Left ventricle myocardium inferior (tissue), 1 donor: ENCODE results near the gene ADAMTSL1. TPM values are rescaled to one million over a fixed set of nuclear protein-coding genes. Genes with fewer than 3 reads are reported as not detected.

Source experiments
- DNase-seq: peaks from one replicate; pipeline ENCODE4 v3.0.0-alpha.2; 2020
- H3K27ac ChIP-seq: fragments of 200-600 bp; replicated peaks from 2 replicates; pipeline ENCODE4 v1.8.0; 2021
- H3K27me3 ChIP-seq: fragments of 200-600 bp; 2 replicates; pipeline ENCODE4 v1.8.0; 2021; ENCODE audit warnings: low read depth
- H3K36me3 ChIP-seq: fragments of 200-600 bp; 2 replicates; pipeline ENCODE4 v1.8.0; 2021
- H3K4me1 ChIP-seq: fragments of 200-600 bp; 2 replicates; pipeline ENCODE4 v1.8.0; 2021
- H3K4me3 ChIP-seq: fragments of 200-600 bp; 2 replicates; pipeline ENCODE4 v1.8.0; 2021; ENCODE audit warnings: mild to moderate bottlenecking, moderate library complexity
- H3K9me3 ChIP-seq: fragments of 200-600 bp; replicated peaks from 2 replicates; pipeline ENCODE4 v1.8.0; 2021
- intact Hi-C: fragments of 100-400 bp; cut with micrococcal nuclease; formaldehyde crosslinking; loops from one replicate; pipeline ENCODE4 v1.11.0; 2022
- total RNA-seq: library from RNA; stranded (reverse); fragmentation: NEBNext Ultra II Directional; extraction: Animal tissue kit (Norgen Biotek cat#: 25700); gene quantifications from one replicate; pipeline ENCODE4 v1.2.1, GENCODE V29; 2021
- TF ChIP-seq, protein P1 (sequence below): fragments of 200-600 bp; IDR thresholded peaks from 2 replicates; pipeline ENCODE4 v1.8.0; 2021; ENCODE audit warnings: antibody characterized with exemption, mild to moderate bottlenecking, borderline replicate concordance
- donor health status: DM: no; HTN: yes; CAD: no; lungs with severe emphysema.

ADAMTSL1 gene
- total RNA-seq, 1 donor from 2014 or later: 1.7 TPM

DNA sequence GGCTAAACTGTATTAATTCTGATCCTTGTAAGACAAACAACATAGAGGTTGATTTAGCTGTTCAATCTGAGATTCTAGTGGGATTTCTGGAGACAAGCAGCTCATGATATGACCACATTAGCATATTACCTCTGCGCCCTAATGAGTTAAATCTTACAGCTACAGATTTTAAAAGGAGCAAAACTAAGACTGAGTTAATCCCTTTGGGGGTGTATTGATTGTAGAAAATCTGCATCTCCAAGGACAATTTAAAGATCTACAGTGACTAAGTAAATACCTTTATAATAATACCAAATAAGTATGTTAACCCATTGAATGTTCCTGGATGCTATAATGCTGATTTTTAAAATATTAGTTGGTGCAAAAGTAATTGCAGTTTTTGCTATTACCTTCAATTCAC, 33.2 kb downstream of the ADAMTSL1 start:
- intact Hi-C loops: no loop called here
- H3K27ac ChIP-seq: no peak overlapping the region
- no peaks in the 10 kb centered on the region for H3K36me3 ChIP-seq
- DNase-seq: no peak
- no peaks in the 10 kb centered on the region for H3K4me1 ChIP-seq
- H3K4me3 ChIP-seq: no peak overlapping the region
- H3K27me3 ChIP-seq: no peaks in the 10 kb centered on the region
- TF ChIP-seq, protein P1, sequence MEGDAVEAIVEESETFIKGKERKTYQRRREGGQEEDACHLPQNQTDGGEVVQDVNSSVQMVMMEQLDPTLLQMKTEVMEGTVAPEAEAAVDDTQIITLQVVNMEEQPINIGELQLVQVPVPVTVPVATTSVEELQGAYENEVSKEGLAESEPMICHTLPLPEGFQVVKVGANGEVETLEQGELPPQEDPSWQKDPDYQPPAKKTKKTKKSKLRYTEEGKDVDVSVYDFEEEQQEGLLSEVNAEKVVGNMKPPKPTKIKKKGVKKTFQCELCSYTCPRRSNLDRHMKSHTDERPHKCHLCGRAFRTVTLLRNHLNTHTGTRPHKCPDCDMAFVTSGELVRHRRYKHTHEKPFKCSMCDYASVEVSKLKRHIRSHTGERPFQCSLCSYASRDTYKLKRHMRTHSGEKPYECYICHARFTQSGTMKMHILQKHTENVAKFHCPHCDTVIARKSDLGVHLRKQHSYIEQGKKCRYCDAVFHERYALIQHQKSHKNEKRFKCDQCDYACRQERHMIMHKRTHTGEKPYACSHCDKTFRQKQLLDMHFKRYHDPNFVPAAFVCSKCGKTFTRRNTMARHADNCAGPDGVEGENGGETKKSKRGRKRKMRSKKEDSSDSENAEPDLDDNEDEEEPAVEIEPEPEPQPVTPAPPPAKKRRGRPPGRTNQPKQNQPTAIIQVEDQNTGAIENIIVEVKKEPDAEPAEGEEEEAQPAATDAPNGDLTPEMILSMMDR: no peak
- H3K9me3 ChIP-seq: peaks cover 9% of the 10 kb centered on the region

DNA sequence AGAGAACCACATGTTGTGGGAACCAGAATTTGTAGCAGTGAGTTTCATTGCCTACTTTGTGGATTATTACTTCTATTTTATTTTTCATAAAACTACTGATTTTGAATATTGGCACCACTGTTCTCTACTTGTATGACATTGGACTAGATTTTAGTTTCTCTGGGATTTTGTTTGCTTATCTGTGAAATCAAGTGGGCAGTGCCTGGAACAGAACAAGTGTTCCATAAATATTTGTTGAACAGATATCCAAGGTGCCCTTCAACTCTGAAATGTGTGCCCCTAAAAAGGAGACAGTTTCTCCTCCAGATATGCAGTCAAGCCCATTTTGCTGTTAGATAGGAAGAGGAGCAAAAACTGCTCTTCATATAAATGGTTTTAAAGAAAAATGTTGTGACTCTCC, 42.6 kb downstream of the ADAMTSL1 start:
- Histone ChIP-seq H3K9me3 (peaks cover 4% of the 10 kb centered on the region), H3K27me3 (no peaks in the 10 kb centered on the region), H3K36me3 (no peaks in the 10 kb centered on the region), H3K27ac (no peak overlapping the region), H3K4me1 (no peaks in the 10 kb centered on the region), H3K4me3 (no peak overlapping the region)
- DNase-seq: no peak
- intact Hi-C loops: no loop called here
- TF ChIP-seq, protein P1: no peak

DNA sequence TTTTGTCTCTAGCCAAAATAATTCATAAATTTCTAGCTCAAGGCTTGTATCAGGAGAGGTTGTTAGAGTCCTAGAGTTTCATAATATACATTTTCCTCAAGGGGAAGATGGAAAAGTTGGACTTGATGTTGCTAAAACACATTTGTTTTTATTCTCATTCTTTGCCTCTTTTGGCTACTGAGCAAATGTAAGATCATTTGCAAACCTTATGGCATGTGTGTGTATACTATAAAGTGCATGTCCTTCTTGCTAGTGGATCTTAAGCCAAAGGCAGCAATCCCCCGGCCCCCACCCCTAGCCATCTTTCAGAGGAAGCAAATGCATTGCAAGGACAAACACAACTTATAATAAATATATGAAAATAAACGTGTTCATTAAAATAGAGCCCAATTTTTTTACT, 43.0 kb downstream of the ADAMTSL1 start:
- Histone ChIP-seq H3K4me1 (no peaks in the 10 kb centered on the region), H3K4me3 (no peak overlapping the region), H3K36me3 (no peaks in the 10 kb centered on the region), H3K9me3 (peaks cover 4% of the 10 kb centered on the region), H3K27ac (no peak overlapping the region), H3K27me3 (no peaks in the 10 kb centered on the region)
- TF ChIP-seq, protein P1: no peak
- intact Hi-C loops: no loop called here
- DNase-seq: no peak

DNA sequence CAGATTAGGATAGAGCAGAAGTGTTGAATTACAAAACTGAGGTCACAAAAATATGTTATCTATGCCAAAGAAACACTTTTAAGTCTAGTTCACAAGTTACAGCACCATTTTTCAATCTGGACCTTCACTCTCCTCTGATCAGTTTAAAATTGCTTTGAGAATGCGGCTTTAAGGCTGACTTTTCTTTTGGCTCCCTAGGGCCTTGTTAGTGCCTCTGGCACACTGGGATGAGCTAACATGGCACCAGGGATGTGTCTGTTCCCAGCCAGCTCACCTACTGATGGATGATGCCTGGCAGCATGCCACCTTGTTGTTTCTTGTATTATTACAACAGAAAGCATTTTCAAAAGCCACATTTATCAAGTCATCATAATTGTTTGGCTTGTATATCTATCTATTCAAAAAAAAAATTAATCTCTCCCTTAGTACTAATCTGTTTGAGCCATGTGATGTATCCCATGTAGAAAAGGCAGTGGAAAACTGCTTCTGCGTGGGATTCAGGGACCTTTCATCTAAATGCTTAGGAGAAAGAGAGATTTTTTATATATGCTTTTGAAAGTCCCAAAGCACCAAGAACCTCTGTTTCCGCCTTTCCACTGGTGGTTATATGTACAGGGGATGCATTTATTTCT, 46.6 kb downstream of the ADAMTSL1 start:
- intact Hi-C loops: no loop called here
- DNase-seq: no peak
- Histone ChIP-seq H3K27ac (no peak overlapping the region), H3K36me3 (no peaks in the 10 kb centered on the region), H3K4me1 (no peaks in the 10 kb centered on the region), H3K9me3 (peaks cover 4% of the 10 kb centered on the region), H3K27me3 (no peaks in the 10 kb centered on the region), H3K4me3 (no peak overlapping the region)
- TF ChIP-seq, protein P1: no peak

DNA sequence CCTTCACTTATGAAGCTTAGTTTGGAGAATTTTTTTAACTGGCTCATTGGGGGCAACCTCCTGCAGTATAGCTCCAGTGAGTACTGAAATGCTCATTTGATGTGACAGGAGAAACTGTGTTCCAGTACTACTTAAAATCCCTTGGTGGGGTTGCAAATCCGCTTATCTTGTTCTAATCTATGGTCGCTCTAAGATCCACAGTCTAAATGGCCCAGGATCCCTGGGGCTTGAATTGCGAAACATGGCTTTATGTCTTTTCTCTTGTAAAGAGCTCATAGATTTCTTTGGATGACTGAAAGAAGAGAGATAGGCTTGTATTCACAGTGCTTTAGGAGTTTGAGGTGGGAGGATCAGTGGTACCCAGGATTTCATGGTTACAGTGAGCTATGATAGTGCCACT, 52.7 kb downstream of the ADAMTSL1 start:
- intact Hi-C loops: no loop called here
- H3K27ac ChIP-seq: no peak overlapping the region
- H3K4me3 ChIP-seq: no peak overlapping the region
- no peak for DNase-seq
- H3K27me3 ChIP-seq: no peaks in the 10 kb centered on the region
- peaks cover 15% of the 10 kb centered on the region for H3K9me3 ChIP-seq
- TF ChIP-seq, protein P1: no peak
- H3K36me3 ChIP-seq: no peaks in the 10 kb centered on the region
- H3K4me1 ChIP-seq: no peaks in the 10 kb centered on the region
